ENCODE results near the gene DDX39A. TPM values are rescaled to one million over a fixed set of nuclear protein-coding genes. Genes with fewer than 3 reads are reported as not detected.

Gene DDX39A
- total and polyA plus RNA-seq, 2 of the 13 experiments (the other 11 are each of a cell fraction or from before 2014, with no cell fraction given) = 34.6 to 90.4 TPM

GRCh38 chr19:14419106-14419813, at the start of gene DDX39A (continued):
- TF ChIP-seq TAF1 (CRISPR knock-in tag; IDR thresholded peaks at IDR 0.05) (peak; percentile 63; the same call in 1 of the 2 replicates), YY1 (IDR thresholded peaks at IDR 0.05; ENCODE audit: insufficient read depth, insufficient replicate concordance, low read depth, low read length) (peak; percentile 94), ZNF512B (CRISPR knock-in tag; IDR thresholded peaks at IDR 0.05; ENCODE audit: borderline replicate concordance) (no peak), ZNF335 (CRISPR knock-in tag; IDR thresholded peaks at IDR 0.05) (no peak), ZNF788 (CRISPR knock-in tag; IDR thresholded peaks at IDR 0.05; ENCODE audit: borderline replicate concordance) (peak; percentile 33; the same call in 1 of the 2 replicates), EHMT2 (IDR thresholded peaks at IDR 0.05; ENCODE audit: borderline replicate concordance, low read depth, low read length) (peak; percentile 77; the same call in 1 of the 2 replicates), ZMAT3 (CRISPR knock-in tag; conservative IDR thresholded peaks at IDR 0.05) (no peak; the same call in none of the 2 replicates), CEBPZ (IDR thresholded peaks at IDR 0.05; ENCODE audit: low read length) (peak; percentile 29; the same call in 1 of the 2 replicates), POLR2A (IDR thresholded peaks at IDR 0.05; ENCODE audit: insufficient read depth in 1 of 2, low read depth in 2 of 2, low read length in 2 of 2) (peak; percentile 62 to 69), THAP8 (CRISPR knock-in tag; IDR thresholded peaks at IDR 0.05; ENCODE audit: borderline replicate concordance) (no peak), ZNF446 (CRISPR knock-in tag; IDR thresholded peaks at IDR 0.05) (peak; percentile 38; the same call in 1 of the 2 replicates), ZBTB7A (CRISPR knock-in tag; IDR thresholded peaks at IDR 0.05) (no peak), ZNF496 (CRISPR knock-in tag; IDR thresholded peaks at IDR 0.05; ENCODE audit: insufficient replicate concordance) (no peak), RXRB (CRISPR knock-in tag; IDR thresholded peaks at IDR 0.05; ENCODE audit: borderline replicate concordance) (no peak), SMAD1 (CRISPR knock-in tag; IDR thresholded peaks at IDR 0.05; ENCODE audit: borderline replicate concordance, low read depth) (peak; percentile 73; the same call in 1 of the 2 replicates), KAT8 (CRISPR knock-in tag; IDR thresholded peaks at IDR 0.05) (peak; percentile 58; the same call in 1 of the 2 replicates)
- TF ChIP-seq, protein P1, sequence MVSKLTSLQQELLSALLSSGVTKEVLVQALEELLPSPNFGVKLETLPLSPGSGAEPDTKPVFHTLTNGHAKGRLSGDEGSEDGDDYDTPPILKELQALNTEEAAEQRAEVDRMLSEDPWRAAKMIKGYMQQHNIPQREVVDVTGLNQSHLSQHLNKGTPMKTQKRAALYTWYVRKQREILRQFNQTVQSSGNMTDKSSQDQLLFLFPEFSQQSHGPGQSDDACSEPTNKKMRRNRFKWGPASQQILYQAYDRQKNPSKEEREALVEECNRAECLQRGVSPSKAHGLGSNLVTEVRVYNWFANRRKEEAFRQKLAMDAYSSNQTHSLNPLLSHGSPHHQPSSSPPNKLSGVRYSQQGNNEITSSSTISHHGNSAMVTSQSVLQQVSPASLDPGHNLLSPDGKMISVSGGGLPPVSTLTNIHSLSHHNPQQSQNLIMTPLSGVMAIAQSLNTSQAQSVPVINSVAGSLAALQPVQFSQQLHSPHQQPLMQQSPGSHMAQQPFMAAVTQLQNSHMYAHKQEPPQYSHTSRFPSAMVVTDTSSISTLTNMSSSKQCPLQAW (CRISPR knock-in tag; IDR thresholded peaks at IDR 0.05) = peak; percentile 20
- TF ChIP-seq, protein P2, sequence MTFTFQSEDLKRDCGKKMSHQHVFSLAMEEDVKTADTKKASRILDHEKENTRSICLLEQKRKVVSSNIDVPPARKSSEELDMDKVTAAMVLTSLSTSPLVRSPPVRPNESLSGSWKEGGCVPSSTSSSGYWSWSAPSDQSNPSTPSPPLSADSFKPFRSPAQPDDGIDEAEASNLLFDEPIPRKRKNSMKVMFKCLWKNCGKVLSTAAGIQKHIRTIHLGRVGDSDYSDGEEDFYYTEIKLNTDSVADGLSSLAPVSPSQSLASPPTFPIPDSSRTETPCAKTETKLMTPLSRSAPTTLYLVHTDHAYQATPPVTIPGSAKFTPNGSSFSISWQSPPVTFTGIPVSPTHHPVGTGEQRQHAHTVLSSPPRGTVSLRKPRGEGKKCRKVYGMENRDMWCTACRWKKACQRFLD (CRISPR knock-in tag; IDR thresholded peaks at IDR 0.05; ENCODE audit: borderline replicate concordance) = 0 out of 2 replicates have a peak, but pooled peaks have one; percentile 33
